Upper lobe of left lung (tissue), 4 donors: Measurements from ENCODE around the gene NELFE.

Experiments used
- EP300 ChIP-seq, 4 donors: sonication (generic); formaldehyde crosslinking; IDR thresholded peaks; one replicate each; pipeline ENCODE4 v1.5.1; 2017; ENCODE audit warnings: antibody characterized with exemption in 4 of 4, control low read depth in 2 of 4
- POLR2A ChIP-seq, 4 donors: fragments of 450-650 bp; IDR thresholded peaks; one replicate each; pipeline ENCODE4 v1.5.1; 2016 to 2017; ENCODE audit warnings: antibody characterized with exemption in 4 of 4, mild to moderate bottlenecking in 2 of 4
- POLR2AphosphoS5 ChIP-seq, 2 donors: sonication (generic); formaldehyde crosslinking; IDR thresholded peaks; one replicate each; pipeline ENCODE4 v1.5.1; 2017; ENCODE audit warnings: antibody characterized with exemption in 2 of 2
- TF ChIP-seq, protein P1 (sequence below), 6 experiments: fragments of 450-650 bp in 4 of 6; fragments of 200-600 bp in 2 of 6; sonication (generic) in 2 of 6; IDR thresholded peaks; one replicate each; pipeline ENCODE4 v1.5.1; 2016 to 2019; ENCODE audit warnings: antibody characterized with exemption in 6 of 6

- TF ChIP-seq, protein P1, sequence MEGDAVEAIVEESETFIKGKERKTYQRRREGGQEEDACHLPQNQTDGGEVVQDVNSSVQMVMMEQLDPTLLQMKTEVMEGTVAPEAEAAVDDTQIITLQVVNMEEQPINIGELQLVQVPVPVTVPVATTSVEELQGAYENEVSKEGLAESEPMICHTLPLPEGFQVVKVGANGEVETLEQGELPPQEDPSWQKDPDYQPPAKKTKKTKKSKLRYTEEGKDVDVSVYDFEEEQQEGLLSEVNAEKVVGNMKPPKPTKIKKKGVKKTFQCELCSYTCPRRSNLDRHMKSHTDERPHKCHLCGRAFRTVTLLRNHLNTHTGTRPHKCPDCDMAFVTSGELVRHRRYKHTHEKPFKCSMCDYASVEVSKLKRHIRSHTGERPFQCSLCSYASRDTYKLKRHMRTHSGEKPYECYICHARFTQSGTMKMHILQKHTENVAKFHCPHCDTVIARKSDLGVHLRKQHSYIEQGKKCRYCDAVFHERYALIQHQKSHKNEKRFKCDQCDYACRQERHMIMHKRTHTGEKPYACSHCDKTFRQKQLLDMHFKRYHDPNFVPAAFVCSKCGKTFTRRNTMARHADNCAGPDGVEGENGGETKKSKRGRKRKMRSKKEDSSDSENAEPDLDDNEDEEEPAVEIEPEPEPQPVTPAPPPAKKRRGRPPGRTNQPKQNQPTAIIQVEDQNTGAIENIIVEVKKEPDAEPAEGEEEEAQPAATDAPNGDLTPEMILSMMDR (IDR thresholded peaks at IDR 0.05) = no peak
- TF ChIP-seq POLR2A (IDR thresholded peaks at IDR 0.05) (no peak), POLR2AphosphoS5 (IDR thresholded peaks at IDR 0.05) (no peak), EP300 (IDR thresholded peaks at IDR 0.05) (no peak)
Measured at GRCh38 chr6:31930962-31931361, 27.8 kb downstream of the NELFE start.
